HG03460 (cell line): ENCODE measurements around the gene SLC9A3.
A peak's percentile ranks its signal among the peaks of the same experiment; 100 is the strongest.

Experiments
- ATAC-seq: cut with Tn5 transposase; IDR thresholded peaks from one replicate; pipeline ENCODE4 v1.9.1; 2021; ENCODE audit not compliant: unreplicated experiment

Gene SLC9A3

DNA sequence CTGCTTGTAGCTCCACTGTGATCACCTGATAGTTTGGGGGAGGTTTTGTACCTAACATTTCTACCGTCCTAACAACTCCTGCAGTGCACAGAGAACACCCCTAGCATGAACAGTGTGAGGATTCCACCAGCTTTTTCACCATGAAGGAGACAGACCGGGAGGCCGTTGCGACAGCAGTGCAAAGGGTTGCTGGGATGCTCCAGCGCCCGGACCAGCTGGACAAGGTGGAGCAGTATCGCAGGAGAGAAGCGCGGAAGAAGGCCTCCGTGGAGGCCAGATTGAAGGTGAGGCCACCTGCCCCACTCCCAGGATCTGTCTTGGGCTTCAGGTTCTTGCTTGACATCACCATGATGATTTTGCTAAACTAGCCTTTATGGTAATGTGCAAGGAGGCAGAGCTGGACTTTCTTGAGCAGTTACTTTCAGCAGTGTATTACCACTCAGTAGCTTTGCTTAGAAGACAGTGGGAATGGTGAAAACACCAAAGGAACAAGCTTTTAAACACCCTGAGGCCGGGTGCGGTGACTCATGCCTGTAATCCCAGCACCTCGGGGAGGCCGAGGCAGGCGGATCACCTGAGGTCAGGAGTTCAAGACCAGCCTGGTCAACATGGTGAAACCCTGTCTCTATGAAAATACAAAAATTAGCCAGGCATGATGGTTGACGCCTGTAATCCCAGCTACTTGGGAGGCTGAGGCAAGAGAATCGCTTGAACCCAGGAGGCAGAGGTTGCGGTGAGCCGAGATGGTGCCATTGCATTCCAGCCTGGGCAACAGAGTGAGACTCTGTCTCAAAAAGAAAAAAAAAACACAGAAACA lies 78.0 kb downstream of the SLC9A3 start:
- no peak for ATAC-seq

DNA sequence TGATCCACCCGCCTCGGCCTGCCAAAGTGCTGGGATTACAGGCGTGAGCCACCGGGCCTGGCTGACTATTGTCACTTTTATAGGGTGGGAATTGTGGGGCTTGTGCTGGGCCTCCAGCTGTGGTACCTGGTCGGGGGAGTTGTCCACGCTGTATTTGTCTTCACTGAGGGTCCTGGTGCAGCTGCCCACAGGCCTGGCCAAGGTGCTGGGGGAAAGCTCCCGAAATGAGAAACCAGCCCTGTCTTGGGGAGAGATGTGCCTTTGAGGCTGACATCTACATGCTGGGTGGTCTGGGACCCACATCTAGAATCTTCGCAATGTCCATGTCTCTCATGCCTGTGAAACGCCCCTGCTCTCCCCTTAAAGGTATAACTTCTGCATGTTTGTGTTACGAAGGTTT lies 78.7 kb downstream of the SLC9A3 start:
- no peak for ATAC-seq

DNA sequence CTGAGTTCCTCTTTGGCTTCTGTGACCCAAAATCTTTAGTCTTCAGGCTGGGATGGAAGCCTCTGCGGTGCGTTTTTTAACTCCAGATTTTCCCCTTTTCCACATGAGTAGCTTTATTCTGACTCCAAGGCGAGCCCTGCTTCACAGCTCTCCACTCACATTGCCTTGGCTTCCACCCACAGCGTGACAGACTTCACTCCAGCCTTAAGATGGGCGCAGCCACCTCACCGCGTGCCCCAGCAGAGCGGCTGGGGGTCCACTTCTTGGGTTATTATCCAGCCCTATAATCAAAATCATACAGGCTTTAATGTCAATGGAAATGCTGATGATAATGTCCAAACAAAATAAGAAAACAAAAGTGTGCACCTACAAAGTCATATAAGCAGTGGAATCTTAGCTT lies 80.0 kb downstream of the SLC9A3 start:
- ATAC-seq = no peak

DNA sequence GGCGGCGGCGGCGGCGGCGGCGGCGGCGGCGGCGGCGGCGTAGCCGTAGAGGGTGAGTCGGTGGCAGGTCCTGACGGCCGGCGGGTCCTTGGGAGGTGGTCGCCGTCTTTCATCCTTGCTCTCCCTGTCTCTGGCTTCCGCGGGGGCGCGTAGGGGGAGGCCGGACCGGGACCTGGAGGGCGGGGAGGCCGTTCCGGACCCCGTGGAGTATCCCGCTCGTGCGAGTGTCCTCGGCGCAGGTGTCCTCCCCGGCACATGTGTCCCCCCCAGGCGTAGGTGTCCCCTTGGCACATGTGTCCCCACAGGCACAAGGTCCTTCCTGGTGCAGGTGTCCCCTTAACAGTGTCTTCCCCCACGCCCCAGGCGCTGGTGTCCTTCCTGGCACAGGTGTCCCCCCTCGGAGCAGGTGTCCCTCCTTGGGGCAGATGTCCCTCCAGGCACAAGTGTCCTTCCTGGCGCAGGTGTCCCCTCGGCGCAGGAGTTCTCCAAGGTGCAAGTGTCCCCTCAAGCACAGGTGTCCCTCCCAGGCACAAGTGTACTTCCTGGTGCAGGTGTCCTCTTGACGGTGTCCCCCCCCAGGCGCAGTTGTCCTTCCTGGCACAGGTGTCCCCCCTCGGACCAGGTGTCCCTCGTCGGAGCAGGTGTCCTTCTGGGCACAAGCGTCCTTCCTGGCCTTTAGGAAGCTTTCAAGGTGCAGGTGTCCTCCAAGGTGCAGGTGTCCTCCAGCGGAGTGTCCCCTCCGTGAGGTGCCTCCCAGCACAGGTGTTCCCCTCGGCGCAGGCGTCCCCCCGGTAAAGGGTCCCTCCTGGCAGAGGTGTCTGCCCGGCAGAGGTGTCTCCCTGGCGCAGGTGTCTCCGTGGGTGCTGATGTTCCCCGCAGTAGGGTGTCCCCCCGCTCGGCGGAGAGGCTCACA lies 80.8 kb downstream of the SLC9A3 start:
- peak; percentile 12 for ATAC-seq

DNA sequence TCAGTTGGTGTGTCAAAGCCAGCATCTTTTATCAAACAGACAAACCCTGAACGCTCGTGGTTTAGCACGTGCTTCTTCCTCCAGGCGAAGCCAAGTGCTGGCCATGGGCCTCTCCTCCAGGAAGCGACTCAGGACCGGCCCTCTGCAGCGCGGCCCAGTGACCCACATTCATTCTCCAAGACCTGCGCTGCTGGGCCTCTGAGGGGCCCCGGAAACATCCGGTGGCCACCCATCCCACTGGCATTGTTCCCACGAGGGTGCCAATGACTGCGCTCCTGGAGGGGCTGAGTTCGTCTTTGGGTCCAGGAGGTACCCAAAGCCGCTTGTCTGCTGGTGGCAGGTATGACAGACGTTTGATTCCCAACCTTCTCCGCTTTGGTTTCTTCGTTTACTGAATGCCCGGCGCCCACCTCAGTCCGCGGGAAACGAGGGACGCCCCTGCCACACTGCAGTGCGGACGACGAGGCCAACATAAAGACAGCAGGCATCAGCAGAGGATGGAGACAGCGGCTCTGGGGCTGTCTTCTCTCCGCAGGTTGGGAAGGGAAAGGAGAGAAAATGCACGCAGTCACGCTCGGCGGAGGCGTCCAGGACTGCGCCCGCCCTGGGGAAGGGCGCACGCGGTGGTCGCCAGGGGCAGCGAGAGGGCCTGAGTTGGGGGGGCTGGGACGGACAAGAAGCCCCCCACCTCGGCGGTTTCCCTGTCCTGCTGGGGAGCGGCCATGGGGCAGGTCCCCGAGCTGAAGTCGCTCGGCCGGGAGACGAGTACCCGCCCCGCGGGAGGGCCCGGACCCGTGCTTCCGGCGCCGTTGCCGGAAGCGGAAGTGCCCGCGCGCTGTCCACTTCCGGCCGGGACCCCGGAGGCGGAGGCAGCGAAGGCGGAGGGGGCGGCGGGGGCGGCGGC lies 81.7 kb downstream of the SLC9A3 start, which contains the start of gene EXOC3:
Gene EXOC3 (plus strand): TSS at position 842 of the 904 bp plus-strand sequence. CDS start 3,030 bp downstream, outside the sequence.
- ATAC-seq = peak; percentile 93

DNA sequence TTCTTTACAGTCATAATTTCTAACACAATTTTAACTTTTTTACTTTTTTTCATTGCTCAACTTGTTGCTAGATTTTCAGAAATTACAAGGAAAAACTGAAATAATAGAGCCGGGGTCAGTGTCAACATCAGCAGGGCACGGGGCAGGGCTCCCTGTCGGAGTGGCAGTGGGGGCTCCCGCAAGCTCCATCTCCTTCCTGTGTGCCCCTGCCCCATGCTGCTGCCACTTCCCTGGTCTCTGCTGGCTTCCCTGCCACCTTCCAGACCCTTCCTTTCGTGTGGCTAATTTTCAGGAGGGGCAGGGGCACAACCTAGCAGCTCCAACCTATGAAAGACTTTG lies 82.3 kb downstream of the SLC9A3 start:
- no peak for ATAC-seq

DNA sequence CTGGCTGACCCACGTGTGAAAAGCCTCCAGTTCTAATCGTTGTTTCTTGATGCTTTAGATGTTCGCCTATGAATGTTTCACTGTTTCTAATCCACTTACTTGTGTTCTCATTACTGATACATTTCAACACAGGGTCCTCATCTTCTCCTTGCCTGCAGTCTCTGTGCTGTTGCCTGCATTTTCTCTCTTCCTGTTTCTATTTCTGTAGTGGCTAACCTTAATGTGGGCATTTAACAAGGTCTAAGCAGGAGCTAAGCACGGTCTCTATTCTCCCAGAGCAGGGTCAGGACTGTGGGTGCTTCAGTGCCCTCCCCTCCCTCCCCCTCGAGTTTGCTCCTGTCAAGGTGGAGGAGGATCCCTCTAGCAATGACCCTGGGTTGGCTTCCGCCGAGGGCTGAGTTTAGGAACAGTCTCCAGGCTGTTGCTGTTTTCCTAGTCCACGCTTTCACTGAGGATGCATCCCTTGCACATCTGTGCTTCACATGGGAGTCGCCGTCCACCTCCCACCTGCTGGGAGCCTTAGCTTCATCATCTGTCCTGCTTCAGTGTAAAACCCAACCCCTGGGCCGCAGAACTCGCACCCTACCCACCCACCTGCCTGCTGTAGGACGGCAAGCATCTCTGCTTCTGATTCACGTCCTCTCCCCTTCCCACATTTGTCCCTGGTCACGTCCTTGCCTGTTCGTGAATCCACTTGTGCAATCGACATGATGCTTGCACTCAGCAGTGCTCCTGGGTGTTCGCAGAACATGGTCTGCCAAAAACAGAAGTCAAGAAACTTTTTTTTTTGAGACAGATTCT lies 83.6 kb downstream of the SLC9A3 start:
- no peak for ATAC-seq

DNA sequence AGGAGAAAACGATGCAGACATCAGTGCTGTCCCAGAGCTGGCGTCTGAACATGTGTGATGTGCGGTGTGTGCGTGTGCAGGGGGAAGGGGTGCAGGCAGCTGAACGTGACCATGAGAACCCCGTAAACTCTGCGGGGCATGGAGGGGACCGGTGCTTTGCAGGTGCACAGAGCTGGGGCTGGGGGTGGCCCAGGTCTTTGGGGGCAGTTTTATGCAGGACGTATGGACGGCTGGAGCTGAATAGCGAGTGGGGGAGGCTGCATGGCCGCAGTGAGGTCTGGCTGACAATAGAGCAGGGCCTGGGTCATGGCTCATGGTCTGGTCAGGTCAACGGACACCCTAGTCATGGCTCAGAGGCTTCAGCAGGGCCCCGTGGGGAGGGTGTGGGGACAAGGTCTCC lies 84.6 kb downstream of the SLC9A3 start:
- no peak for ATAC-seq

DNA sequence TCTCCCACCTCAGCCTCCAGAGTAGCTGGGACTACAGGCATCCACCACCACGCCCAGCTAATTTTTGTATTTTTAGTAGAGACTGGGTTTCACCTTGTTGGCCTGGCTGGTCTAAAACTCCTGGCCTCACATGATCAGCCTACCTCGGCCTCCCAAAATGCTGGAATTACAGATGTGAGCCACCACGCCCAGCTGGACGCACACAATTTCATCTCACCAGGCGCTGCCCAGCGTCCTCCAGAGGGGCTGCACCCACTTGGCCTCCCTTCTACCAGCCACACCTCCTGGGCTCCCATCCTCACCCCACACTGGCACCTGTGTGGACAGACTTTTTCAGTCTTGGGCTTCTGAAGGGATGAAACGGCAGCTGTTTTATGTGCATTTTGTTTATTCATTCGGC lies 85.1 kb downstream of the SLC9A3 start:
- ATAC-seq = no peak

DNA sequence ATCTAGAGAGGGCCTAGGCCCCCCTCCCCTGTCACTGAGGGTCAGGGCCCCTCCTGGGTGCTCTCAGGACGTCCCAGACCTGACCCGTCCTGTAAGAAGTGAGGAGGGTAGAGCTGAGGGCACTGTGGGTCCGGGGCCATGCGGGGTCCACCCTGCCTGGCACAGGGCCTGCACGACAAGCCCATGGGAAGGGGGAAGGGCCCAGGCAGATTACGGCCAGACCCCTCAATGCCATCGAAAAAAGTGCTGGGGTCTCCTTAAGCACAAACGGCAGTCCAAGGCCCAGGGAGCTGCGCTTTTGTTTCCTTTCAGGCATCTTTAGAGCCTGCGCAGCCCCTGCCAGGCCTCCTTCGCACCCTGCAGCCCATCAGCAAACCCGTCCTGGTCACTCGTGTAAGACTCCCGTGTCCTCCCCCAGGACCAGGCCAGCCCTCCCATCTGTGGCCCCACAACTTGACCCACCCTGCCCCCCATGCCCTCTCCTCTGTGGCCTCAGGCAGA lies 85.7 kb downstream of the SLC9A3 start:
- no peak for ATAC-seq

DNA sequence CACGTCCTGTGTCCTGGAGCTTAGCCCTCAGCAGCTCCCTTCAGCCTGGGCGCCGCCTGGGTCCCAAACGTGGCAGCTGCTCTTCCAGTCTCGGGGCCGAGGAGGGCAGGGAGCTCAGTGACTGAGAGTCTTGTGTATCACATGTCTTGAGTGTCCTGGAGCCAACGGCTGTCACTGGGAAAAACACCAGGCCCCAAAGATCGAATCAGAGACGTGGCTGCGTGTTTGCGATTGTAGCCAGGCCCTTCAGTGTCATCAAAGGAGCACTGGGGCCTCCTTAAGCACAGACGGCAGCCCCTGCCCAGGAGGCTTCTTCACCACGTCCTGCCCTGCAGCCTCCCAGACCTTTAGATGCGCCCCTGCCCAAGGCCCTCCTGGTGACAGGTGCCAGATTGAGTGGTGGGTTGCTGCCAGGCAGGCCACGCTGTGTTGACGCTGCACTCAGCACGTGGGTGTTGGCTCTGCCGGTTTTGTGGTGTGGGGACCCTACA lies 86.9 kb downstream of the SLC9A3 start:
- no peak for ATAC-seq

DNA sequence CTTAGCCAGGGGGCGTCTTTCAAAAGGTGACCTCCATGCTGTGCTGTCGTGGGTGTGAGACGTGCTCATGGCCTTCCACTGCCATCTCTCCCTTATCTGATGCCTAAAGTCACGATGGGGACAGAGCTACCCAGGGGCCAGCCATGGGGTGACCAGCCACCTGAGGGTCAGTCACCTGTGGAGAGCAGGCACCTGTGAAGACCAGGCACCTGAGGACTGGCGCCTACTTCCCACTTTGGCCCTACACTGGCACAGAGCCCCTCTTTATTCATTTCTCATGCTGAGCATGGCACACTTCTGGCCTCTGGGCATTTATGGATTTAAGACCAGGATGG lies 87.6 kb downstream of the SLC9A3 start:
- no peak for ATAC-seq

DNA sequence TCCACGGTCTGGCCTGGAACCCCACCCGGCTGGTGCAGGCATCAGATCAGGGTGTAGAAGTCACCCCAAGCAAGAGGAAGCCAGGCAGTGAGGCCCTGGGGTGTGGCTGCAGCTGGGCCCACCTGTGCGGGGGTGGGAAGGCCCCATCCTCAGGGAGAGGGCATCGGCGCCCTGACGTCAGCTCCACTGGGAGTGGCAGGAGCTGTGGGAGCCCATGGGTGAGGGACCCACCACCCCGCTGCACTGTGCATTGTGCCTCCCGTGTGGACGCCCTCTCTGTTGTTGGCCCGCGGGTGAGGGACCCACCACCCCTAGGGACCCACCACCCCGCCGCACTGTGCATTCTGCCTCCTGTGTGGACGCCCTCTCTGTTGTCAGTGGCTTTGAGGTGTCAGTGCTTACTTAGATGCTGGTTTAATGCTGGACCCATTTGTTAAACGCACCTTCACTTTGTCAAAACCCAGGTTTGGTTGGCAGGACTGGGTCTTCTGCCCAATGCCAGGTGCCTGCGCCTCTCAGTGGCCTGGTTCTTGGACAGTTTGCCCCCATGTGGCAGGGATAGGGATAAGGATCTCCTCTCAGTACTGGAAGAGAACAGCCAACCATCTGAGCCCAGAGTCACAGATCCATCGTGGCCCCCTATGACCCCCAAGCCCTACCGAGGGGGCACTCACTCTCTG lies 88.1 kb downstream of the SLC9A3 start:
- no peak for ATAC-seq

DNA sequence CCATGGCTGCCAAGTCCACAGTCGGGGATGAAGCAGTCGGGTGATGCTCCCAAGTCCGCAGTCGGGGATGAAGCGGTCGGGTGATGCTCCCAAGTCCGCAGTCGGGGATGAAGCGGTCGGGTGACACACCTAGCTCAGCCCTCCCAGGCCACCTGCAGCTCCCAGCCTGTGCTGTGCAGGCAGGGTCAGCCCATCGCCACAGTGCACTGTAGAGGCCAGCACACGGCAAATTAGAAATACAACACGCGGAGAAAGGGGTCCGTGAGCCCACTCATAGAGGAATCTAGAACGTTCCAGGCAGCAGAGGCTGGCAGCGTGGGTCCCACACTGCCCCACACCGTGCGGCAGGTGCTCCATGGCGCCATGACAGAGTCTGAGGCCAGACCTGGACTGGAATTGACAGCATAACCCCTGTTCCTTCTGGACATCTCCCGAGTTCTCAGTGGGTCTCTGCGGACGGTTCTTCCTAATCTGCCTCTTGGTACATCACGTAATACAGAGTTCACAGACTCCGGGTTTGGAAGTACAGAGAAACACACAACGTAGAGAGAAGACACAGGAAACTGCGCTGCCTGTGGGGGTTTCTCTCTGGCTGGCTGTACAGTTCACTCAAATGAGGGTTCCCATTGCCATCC lies 89.0 kb downstream of the SLC9A3 start:
- no peak for ATAC-seq

DNA sequence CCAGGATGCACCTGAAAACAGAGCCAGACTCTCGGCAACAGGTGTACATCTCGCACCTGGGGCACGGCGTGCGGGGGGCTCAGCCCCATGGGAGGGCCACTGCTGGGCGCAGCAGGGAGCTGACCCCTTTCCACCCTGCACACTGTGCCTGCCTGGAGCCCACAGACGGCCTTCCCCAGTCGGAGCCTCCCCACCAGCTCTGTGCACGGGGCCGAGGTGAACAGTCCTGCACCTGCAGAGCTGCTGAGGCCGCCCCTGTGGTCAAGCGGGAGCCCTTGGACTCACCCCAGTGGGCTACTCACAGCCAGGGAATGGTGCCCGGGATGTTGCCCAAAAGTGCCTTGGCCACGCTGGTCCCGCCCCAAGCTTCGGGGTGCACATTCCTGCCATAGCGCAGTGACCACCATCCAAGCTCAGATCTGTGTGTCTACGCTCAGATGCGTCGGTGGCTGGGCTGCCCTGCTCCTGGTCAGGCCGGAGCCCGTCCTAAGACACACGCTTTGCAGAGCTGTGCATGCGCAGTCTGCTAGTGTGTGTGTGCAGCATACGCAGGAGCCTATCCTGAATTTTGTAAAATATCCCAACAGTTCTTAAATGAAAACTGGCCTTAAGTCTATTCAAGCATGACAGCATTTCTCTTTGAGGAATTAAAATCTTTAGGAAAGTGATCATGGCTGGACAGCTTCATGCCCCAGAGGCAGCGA lies 89.7 kb downstream of the SLC9A3 start:
- ATAC-seq = no peak

DNA sequence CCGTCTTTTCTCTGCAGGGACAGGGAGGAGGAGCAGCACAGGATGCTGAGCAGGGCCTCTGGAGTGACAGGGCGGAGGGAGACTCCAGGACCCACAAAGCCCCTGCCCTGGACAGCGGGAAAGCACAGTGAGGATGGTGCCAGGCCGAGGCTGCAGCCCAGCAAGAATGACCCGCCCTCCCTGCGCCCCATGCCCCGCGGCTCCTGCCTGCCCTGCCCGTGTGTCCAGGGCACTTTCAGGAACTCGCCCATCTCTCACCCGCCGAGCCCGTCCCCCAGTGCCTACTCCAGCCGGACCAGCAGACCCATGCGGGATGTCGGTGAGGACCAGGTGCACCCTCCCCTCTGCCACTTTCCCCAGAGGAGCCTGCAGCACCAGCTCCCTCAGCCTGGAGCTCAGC lies 90.4 kb downstream of the SLC9A3 start:
- no peak for ATAC-seq

DNA sequence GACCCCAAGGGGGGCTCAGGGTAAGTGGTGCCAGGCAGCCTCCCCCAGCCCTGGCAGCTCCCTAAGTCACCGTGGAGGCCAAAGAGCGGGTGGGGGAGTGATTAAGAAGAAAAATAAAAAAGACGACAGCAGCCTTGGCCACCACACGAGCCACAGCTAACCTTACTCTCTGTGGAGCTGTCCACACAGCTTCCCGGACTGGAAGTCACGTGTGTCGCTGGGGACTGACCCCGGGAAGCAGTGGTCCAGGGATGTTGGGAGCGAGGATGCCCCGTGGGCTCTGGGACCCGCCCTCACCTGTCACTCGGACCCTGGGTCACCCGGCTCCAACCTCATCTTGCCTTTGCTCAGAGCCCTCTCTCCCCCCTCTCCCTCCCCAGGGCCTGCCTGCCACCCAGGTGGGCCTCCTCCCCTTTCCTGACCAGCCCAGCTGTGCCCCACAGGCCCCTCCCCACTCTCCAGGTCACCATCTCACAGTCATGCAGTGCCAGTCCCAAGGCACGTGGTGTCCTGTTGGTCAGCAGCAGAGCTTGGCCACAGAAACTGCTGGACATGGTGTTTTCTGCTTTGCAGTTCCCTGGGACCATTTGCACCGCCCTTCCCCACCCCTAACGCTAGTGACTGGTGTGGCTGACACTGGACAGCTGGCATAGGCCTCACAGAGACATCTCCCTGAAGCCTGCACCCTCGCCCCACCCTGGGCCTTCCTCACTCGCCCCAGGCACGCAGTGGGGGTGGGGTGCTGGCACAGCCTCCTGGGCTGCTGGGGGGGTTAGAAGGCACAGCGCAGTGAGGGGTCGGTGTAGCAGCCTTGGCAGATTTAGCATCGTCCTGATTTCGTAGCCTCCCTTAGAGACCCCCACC lies 91.1 kb downstream of the SLC9A3 start:
- no peak for ATAC-seq
